GM21786 (cell line): Measurements from ENCODE around the gene RFC4.

Experiments
- ATAC-seq: cut with Tn5 transposase; IDR thresholded peaks from one replicate; pipeline ENCODE4 v1.9.1; 2021; ENCODE audit not compliant: unreplicated experiment

Gene RFC4

DNA sequence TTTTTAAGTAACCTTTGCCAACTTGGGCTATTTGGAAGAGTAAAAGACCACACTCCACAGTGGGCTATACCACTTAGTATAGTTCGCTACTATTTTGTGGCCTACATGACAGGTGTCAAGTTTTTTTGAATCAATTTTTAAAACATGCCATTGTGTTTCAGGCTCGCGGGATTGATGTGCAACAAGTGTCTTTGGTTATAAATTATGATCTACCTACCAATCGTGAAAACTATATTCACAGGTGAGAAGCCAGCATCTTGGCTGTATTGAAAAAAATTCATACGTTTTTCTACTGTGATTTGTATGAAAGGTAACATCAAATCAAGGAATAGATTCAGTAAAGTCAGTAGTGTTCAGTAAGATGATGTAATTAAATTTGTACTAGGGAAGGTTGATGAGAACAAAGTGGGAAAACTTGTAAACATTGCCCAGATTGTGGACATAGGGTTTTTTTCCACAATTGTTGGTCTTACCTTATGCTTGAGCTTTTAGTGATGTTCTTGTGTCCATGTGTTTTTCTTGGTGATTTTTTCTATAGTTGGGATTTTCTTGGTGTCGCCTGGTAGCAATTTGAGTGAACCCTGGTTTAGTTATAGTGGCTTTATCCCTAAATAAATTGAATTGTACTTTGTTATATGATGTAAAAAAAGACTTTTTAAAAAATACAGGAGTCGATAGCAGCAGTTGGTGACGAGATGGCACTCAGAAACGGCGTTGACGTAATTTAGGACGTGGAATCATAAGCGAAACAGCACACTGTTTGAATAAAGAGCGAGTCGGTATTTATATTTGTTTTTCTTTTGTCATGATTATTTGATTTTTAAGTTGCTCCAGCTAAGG, 18.4 kb downstream of the RFC4 start:
- ATAC-seq = no peak

DNA sequence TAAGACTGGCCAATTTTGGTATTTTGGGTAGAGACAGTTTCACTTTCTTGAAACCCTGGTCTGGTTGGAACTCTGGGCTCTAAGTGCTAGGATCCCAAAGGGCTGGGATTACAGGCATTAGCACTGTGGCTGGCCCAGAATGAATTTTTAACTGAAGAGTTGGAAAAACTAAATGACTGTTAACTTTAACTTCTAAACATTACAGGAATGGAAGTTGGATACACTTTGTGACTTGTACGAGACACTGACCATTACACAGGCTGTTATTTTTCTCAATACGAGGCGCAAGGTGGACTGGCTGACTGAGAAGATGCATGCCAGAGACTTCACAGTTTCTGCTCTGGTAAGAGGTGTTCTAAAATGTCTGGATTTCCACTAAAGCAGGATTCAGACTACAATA, 19.4 kb downstream of the RFC4 start:
- ATAC-seq = no peak

DNA sequence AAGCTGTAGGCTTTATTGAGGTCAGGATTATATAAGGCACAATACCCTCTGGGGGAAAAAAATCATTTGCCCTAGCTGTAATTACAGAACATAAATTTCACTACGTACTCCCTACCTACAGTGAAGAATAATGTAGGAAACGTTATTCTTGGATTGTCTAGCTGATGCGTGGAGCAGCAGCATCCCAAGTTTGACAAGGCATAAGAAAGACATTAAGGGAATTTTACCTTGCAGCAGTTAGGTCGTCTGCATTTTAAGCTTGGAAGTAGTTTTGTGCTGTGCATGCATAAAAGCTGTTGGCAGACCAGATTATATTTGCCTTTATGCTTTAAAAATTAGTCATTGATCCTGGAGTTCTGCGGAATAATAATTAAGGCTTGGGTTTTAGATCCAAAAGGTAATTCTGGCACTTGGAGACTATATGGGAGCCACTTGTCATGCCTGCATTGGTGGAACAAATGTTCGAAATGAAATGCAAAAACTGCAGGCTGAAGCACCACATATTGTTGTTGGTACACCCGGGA, 20.7 kb downstream of the RFC4 start:
- no peak for ATAC-seq

DNA sequence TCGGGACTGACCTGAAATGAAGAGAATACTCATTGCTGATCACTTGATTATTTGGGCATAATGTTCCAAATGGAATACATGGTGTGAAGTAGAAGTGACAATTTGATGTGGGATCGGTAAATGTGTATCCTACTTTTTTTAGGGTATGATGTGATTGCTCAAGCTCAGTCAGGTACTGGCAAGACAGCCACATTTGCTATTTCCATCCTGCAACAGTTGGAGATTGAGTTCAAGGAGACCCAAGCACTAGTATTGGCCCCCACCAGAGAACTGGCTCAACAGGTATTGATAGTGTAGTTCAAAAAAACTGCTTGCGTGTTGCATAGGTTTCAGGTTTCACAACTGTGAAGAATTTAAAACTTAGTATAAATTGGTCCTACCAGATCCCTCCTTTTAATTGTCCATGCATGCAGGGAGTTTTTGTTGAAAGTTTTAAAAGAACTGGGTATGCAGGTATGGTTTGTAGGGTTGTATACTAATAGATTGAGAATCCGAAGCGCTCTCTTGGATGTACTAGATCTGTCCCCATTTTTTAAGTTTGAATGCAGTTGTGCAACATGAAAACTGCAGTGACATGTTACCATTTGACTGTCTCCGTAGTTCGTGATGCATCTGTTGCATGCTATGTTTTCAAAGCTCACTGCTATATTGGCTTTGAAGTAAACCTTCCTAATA, 21.3 kb downstream of the RFC4 start:
- no peak for ATAC-seq

DNA sequence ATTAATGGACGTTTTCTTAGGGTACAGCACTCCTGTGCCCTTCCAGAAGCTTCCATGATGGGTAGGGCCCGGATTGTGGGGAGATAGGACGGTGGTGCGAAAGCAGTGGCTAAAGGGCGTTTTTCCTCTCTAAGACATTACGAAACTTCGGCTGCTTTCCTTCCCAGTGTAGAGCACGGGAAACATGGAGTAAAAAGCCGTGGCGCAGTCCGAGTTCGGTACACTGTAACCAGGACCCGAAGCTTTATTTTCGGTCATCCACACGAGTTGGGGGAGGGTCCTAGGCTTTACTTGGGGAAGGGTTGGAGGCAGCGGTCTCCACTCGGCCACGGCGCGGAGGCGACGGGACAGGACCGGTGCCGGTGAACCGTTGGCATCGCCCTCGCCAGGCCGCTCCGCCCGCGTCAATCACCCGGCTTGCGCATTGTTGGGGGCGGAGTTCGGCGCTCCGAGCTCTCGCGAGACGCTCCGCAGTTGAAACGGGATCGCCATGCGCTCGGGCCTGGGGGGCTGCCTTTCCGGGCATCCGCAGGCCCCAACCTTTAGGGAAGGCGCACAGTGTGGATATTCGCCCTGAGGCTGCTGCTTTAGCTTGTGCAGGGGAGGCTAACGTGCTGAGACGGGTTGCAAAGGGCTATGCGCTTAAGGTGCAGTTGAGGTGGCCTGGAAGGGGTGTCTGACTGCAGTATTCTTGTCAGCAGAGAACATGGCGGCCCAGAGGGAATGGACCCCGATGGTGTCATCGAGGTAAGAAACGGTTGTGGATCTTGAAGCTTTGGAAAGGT, 22.4 kb downstream of the RFC4 start:
- peak; percentile 77 for ATAC-seq

DNA sequence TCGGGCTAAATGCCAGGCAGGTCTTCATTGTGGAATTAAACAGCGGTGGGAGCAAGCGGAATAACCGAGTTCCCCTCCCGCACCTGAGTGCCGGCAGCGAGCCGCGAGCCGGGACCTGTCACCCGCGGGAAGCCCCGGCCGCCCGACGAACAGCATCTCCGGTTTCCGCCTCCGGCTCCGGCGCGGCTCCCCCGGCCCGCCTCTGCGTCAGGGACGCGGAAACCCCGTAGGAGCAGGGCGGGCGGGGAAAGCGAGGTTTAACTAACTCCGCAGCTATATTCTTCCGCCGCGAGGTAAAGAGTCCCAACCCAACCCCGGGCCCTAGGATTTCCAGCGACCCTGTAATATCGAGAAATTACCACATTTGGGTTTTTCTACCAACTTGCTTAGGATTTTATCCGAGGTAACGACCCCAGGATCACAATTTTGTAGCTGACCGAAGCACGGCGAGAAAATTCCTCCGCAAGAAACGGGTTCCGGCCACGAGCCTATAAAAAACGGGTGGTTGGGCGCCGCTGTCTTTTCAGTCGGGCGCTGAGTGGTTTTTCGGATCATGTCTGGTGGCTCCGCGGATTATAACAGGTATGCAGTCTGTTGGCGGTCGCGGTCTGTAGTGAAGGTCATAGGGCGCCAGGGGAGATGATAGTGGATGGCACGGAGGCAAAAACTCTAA, 23.1 kb downstream of the RFC4 start, which contains the start of gene EIF4A2:
EIF4A2 (plus strand) TSS at position 520 of the 673 bp plus-strand sequence; CDS start at position 554, 34 bp downstream.
- peak; percentile 51 for ATAC-seq

DNA sequence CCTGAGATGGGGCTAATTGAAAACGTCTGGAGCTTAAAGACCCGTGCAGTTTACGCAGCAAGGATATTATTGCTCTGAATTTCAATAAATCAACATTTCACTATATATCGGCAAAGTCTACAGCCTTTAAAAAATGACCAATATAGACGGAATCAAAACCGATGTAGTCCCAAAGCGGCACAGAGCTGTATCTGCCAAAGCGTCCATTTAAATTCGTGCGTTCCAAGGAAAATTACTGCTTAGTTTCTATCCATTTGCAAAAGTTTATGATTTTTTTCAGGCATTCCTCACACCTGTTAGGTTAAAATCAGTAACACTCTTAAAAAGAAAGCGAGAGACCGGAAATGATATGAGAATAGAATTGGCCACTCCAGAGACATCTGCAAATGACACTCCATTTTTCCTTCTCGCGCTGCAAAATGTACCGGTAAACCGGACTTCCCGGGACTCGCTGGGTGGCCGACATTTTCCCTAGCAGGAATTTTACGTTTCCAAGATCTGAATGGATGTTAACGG, 23.7 kb downstream of the RFC4 start:
- peak; percentile 29 for ATAC-seq

DNA sequence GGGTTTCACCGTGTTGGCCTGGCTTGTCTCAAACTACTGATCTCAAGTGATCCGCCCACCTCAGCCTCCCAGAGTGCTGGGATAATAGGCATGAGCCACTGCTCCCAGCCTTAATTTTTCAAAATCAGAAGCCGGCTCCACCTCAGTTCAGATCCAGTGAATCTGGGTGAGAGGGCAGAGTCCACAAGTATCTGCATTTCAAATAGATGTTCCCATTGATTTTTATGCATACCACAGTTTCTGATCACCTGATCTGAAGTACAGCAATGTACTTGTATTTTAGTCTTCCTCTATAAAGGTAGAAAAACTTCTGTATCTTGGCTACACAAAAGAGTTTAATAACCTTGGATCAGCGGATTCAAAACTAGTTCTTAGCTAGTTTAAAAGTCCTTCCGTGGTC, 27.1 kb downstream of the RFC4 start:
- no peak for ATAC-seq

DNA sequence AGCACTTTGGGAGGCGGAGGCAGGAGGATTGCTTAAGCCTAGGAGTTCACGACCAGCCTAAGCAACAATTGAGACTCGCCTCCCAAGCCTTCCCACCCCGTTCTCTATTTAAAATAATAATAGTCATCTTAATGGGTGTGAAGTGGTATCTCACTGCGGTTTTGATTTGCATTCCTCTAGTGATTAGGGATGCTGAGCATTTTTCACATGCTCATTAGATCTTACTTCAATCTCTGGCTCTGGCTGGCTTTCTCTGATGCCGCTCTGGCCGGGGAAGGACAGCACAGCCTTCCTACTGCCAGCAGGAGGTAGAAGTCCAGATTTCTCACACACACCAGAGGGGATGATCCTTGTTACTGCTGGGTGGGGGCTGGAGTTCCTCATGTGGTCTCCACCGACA, 30.3 kb downstream of the RFC4 start:
- no peak for ATAC-seq

DNA sequence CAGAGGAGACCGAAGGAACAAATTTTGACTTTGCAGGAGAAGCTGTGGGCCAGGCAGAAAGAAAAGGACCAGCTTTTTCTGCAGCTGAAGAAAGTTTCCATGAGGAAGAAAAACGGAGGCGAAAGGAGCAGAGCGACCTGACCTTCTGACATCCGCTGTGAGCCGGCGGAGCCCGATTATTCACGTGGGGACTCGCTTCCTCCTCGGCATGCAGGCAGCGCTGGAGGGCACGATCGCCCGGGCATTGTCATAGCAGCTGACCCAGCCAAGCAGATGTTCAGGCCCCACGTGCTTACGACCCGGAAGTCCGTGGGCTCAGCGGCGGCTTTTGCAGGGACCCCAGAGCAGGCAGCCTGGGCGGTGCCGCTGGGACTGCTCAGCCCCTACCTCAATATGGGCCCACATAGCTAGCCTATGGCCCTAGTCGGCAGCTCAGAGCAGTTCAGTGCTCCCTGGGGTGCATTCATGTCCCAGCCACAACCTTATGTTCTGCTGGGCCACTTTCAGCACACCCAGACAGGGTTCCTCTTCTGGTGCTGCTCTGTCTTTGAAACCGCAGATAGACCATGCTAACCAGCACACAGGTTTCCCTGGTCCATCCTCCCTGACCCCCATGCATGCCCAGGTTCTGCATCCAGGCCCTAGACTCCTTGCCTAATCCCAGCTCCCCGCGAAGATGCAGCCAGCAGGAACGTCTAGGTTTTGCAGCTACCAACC, 33.4 kb downstream of the RFC4 start:
- peak; percentile 96 for ATAC-seq

DNA sequence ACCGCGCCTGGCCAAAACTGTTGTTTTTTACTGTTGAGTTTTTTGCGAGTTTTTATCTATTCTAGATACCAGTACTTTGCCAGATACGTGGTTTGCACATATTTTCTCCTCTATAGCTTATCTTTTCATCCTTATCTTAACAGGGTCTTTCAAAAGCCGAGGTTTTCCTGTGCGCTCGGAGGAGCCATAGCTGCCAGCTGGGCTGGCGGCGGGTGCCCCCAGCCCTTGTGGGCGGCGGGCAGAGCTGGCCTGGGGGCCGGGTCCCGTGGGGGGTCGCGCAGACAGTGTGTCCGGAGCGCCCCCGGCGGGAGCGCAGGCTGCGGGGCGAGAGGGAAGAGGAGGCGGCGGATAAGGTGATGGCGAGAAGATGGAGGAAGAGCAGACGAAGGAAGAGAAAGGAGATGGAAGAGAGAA, 34.0 kb downstream of the RFC4 start:
- ATAC-seq = peak; percentile 16

DNA sequence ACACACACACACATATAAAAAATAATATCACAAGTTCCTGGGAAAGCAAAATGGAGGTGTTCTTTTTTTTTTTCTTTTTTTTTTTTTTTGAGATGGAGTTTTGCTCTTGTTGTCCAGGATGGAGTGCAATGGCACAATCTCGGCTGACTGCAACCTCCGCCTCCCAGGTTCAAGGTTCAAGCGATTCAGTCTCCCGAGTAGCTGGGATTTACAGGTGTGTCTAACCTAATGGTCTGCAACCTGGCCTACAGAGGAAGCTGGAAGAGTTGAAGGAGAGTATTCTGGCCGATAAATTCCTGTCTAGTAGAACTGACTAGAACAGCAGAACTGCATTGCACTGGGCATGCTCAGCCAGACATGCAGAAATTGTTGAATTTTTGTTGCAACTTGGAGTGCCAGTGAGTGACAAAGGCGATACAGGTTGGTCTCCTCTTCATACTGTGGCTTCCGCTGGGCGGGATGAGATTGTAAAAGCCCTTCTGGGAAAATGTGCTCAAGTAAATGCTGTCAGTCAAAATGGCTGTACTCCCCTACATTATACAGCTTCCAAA, 45.3 kb downstream of the RFC4 start:
- ATAC-seq = no peak

DNA sequence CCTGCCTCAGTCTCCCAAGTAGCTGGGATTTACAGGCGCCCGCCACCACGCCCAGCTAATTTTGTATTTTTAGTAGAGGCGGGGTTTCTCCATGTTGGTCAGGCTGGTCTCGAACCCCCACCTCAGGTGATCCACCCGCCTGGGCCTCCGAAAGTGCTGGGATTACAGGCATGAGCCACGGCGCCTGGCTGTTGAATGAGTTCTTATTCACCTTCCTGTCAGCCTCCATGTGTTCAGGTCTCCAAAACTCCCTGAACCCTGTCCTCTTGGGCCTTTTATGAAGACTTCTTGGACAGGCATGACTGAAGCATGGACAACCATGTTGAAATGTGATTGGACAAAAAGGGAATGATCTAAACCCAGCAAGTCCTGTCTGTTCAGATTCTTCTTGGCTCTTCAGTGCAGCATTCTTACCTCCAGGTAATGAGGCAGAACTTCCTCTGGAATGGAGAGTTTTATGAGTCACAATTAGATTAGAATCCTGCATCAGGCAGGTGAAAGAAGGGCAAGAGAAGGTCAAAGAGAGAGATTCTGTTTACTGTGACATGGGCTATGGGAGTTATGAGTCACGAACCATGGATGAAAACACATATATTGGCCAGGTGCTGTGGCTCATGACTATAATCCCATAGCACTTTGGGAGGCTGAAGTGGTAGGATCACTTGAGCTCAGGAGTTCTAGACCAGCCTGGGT, 46.0 kb downstream of the RFC4 start:
- ATAC-seq = no peak

DNA sequence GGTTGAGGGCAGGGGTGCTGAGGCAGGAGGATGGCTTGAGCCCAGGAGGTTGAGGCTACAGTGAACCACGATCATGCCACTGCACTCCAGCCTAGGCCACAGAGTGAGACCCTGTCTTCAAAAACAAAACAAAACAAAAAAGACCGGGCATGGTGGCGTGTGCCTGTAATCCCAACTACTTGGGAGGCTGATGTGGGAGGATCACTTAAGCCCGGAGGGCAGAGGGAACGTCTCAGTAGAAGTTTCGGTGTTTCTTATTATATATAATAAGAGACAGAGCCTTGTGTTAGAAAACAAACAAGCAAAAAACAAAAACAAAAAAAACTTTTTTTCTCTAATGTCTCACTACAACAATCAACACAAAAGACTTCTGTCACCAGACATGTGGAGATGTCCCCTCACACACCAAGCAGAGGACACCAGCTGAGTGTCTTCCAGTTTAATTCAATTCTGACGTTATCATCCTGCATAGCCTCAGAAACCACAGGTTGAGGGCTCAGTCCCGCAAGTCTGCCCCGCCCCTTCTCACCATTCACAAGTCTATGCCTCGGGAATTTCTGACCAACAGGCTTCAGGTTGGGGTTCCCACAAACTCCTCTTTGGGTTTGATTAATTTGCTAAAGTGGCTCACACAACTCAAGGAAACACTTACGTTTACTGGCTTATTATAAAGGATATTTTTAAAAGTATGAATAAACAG, 46.9 kb downstream of the RFC4 start:
- ATAC-seq = no peak

DNA sequence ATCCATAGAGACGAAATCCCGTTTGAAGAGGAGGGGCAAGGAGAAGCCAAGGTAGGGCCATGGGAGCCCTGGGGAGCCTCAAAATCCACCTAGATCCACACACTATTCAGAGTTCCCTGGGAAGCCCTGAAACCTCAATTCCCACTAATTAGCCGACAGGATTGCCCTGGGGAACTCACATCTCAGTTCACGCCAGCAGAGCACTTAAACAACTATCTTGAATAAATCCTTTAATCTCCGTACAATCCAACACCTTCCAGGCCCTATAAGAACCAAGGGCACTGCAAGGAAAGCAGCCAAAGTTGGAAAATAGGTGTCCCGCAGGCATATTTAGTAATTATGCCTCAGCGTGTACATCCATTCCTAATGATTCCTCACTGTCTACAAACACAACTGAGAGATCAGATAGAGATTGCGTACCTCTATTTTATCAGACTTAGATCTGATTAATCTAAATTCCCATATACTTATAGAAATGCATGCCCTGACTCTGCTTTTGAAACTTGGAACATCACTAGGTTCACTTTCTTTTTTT, 48.5 kb downstream of the RFC4 start:
- no peak for ATAC-seq

DNA sequence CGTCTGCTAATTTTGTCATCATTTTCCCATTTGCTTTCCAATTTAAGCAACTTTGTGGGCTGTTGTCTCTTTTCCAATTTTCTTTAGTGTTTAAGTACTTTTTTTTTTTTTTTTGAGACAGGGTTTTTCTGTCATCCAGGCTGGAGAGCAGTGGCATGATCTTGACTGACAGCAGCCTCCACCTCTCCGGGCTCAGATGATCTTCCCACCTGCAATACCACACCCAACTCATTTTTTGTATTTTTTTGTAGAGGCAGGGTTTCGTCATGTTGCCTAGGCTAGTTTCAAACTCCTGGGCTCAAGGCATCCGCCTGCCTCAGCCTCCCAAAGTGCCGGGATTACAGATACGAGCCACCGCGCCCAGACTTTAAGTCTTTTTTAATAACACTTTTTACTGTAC, 49.1 kb downstream of the RFC4 start:
- ATAC-seq = no peak

DNA sequence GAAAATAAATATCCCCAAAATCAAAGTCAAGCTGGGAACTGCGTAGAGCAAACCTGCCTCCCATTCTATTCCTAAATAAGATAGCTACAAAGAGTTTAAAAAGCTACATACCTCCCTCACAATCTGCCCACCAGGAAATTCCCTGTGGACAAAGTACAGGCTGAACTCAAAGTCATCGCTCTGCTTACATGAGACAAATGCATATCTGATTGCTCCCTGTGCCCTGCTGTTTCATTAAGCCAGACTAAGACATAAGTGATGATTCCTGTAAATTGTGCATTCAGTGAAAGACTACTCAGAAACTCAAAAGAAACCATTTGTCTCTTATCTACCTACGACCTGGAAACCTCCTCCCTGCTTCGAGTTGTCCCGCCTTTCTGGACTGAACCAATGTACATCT, 51.4 kb downstream of the RFC4 start:
- ATAC-seq = no peak

DNA sequence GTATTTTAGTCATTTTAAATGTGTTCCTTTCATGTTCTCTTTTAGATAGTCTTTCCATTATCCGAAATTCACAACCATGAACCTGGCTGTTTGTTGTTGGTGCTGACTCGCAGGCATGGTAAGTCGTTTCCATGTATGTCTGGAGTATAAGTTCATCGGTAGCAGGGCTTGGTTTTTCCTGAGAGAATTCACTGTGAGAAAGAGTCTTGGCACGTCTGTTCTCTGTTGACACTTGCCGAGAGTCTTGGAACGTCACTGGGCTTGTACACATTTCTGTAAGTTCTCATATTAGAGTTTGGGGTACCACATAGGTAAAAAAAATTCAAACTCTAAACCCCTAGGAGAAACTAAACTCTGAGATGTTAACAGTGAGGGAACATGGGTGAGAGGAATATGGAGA, 52.3 kb downstream of the RFC4 start:
- no peak for ATAC-seq
